HPDE6-E6E7 (cell line): ENCODE measurements around the gene INPP5A.

ENCODE experiments used
- DNase-seq: peaks from one replicate; pipeline ENCODE4 v3.0.0; 2011; ENCODE audit warnings: missing footprints; ENCODE audit errors: extremely low spot score

INPP5A gene

DNA sequence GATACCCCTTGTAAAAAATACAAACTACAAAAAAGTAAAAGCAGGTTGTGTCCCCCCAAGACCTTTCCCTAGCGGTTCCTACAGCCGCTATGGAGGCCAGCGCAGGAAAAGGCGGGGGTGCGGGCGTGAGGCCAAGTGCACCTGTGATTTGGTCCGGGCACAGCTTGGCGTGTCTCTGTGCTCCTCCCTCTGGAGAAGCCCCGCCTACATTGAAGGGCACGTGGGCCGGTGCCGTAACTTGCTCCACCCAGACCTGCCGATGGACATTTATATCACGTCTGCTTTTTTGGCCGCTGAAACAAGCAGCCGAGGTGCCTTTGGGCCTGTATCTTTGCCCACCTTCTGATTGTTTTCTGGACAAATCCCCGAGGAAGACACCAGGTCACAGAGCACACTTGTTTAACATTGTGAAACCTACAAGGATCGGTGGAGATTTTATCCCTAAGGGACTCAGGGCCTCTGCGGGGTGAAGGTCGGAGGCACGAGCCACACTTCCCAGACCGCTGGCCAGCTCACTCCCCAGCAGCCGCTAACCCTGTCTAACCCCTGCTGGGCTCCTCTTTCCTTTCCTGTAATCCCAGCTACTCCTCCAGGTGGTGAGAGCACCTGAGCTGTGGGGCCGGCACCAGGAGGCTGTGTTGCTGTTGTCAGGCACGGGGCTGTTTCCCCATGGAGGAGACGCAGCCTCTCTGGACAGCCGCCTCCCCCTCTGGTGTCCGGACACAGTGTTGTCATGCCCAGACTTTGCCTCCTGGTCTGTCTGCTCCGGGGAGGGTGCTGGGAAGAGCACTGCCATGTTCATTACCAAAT, 18.8 kb upstream of the INPP5A start:
- peak; percentile 47 for DNase-seq

DNA sequence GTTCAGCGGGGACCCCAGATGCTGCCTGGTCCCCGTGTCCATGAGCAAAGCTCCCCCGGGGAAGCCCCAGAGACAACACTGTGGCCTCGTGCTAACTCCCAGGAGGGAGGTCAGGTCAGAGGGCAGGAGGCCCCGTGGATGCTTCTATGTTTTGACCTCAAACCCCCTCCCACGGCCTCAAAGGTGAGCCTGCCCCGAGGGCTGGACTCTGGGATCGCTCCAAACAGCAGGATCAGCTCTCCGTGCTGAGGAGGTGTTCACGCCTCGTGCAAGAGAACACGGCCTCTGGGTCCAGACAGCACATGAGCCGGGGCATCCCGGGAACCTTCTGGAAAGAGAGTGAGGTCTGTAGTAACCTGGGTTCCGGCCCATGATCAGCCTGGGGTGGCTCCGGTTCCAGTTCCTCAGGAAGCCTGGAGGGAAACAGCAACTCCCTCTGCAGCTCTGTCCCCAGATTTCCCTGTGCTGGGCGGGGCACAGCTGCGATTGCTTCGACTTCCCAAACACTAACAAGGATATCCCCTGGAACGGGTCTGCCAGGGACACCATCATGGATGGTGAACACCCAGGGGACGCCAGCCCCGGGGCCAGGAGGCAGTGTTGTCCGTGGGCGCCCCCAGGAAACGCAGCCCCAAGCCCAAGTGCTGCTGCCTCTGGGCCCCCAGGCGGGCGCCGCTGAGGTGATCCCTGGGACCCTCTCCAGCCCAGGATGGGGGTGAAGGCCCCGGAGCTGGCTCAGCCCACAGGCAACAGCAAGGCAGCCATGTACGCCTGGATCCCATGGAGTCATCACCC, 18.0 kb upstream of the INPP5A start:
- no peak for DNase-seq

DNA sequence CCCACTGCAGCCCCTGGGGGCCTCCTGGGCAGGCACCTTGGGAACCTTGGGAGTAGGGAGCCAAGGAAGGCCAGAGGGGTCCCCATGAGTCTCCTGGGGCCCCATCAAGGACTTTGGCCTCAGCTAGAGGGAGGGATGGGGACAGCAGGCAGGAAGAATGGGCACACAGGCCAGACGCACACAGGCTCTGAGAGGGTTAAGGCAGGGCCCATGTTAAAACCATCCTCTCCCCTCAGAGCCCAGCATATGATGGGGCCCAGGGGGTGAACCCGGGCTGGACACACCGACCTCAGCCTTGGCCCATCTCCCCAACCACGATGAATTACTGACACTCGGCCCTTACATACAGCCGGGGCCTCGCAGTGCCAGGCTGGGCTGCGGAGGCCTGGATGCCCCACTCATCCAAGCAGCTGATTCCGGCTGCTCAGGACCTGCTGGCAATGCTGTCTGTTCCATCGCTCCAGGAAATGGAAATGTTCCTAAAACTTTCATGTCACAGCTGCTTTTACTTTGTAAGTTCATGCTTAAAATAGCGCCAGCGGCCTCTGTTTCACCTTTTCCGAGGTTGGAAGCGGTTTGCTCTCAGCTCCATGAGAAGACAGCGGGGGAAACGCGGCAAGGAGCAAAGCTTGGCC, 17.3 kb upstream of the INPP5A start:
- no peak for DNase-seq

DNA sequence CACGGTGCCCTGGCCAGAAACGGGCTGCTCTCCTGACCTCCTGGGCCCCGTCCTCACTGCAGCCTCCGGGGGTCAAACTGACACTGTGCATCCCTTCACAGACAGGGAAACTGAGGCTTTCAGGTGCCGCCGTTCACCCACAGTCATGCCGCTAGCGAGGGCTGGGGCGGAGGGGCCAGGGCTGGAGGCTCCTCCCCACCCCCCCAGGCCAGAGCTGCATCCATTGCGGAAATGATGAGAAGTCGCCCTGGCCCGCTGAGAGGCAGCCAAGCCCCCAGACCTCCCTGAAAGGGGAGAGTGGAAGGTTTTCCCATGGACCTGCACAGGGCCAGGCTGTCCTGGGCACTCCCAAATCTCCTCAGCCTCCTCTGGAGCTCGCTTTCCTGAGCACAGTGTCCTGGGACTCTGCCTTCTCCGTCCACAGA, 16.5 kb upstream of the INPP5A start:
- no peak for DNase-seq

DNA sequence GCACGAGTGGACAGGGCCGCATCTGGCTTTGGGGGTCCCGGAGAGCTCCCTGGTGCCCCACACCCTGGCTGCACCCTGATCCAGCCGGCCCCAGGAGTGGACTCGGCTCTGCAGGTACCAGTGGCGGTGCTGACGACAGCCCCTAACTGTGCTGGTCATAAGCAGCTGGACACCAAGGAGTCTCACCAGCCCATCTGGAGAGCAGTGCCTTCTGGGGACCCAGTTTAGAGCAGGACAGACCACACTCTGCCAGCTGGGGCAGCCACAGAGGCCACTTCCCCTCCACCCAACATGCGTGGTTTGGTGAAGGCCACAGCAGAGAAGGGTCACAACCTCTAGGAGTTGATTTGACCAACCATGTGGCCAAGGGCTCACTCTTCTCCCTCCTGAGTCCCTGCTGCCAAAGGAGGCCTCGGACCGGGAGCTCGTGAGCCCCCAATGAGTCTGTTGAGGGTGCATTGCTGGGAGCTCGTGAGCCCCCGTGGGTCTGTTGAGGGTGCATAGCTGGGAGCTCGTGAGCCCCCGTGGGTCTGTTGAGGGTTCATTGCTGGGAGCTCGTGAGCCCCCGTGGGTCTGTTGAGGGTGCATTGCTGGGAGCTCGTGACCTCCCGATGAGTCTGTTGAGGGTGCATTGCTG, 16.0 kb upstream of the INPP5A start:
- no peak for DNase-seq

DNA sequence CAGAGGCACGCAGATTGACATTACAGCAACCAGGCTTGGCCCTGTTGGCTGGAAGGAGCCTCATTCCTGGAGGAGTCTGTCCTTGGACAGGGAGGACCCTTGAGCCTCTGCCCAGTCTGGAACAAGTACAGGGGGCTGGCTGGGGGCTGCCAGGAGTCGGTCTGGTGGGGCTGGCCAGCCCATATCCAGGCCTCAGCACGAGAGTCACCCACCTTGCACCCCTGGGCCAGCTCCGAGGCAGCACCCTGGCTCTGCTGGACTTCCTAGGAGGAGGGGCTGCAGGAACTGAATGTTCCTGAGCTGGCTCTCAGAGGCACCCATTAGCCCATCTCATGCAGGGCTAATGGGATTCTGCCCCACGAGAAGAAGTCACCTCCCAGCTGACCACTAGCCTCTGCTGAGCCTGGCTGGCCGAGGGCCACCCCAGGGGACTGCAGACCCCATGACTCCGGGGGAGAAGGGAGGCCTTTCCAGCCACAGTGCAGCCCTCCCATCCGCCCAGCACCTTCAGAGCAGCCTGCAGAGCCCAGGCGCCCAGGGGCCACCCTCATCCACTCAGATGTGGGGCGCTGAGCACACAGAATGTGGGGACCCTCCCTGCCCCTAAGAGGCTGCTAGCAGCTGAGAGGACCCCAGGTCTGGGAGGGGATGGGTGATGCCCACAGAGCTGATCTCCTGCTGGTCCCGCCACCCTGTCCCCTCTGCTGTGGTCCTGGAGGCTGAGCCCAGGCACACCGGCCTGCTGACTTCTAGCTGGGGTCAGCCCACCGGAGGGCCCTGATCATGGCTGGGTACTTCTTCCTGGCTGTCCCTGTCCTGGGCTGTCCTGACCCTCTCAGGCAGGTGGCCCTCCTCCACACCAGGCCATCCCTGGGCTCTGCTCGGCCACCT, 14.8 kb upstream of the INPP5A start:
- DNase-seq = no peak

DNA sequence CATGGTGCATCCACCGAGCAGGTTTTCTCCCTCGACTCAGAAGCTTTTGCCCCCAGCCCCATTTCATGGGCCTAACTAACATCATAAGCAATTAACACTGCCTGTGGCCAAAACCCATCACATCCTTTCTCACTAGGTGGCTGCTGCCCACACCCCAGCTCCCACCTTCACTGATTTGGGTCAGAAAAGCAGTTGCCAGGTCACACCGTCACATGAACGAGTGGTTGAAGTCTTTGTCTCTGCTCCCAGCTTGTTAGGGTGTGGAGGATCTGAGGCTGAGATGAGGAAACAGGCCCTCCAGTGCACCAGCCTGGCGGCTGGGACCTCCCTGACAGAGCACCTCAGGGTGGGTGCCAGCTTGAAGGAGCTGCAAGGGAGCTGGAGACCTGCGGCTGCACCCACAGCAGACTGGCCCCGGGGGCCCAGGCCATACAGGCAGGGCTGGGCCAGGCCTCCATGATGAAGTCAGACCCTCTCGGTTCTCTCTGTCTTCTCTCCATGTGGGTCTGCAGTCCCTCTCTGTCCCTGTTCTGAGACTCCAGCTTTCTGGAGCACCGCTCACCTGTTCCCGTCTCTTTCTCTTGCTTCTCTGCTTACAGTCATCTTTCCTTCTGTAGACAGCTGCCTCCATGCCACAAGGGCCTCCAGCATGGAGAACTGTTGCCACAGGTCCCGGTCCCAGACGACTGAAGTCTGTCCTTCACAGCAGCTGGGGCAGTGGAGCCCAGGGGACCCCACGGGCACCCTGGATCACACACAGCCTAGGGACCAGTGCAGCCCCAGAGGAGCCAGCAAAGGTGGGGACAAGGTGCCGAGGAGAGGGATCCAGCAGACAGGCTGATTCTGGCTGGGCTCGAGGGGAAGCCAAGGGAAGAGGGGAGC, 13.8 kb upstream of the INPP5A start:
- DNase-seq = no peak

DNA sequence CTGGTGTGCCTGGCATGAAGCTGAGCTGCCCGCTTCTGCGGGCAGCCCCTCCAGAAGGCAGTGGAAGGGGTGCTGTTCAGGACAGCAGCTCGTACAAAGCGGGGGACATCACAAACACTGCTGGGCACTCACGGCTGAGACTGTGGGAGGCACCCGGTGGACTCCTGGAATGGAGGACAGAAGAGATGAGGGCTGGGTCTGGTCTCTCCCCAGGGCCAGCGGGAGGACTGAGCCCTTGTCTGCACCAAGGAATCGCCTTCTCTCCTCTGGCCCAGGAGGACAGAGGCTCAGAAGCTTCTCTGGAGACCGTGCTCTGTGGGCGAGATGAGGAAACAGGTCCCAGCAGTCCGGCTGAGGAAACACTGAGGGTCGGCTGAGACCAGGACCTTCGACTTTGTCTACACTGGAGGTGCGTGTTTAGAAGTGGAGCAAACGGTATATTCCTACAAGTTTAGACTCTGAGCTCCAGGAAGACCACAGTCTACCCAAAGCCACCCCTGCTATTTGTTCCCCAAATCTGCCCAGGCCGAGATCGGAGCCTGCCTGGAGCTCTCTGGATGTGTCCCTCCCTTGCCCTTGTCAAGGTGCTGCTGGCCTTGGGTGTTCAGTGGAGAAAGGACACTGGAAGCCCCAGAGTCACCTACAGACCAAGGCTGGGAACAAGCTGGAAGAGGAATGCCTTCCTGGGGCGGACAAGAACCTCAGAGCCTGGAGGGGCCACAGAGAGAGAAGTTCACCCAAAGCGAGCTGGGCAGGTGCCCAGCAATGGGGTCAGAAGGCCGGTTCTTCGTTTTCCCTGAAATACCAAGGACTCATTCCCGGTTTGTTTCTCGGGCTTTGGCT, 12.9 kb upstream of the INPP5A start:
- no peak for DNase-seq

DNA sequence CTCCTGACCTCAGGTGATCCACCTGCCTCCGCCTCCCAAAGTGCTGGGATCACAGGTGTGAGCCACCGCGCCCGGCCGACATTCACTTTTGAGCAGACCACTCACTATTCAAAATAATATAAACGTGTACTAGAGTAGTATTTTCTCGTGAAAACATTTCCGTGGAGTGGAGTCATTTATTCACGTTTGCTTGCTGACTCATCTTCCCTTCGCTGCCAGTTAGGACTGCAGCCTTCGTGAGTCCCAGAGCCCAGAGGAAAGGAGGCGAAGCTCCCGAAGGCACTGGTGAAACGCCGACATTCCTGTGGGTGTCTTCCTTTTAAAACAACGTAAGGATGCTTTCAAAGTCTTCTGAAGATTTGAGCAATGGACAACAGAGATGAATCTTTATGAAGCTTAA, 10.9 kb upstream of the INPP5A start:
- no peak for DNase-seq

DNA sequence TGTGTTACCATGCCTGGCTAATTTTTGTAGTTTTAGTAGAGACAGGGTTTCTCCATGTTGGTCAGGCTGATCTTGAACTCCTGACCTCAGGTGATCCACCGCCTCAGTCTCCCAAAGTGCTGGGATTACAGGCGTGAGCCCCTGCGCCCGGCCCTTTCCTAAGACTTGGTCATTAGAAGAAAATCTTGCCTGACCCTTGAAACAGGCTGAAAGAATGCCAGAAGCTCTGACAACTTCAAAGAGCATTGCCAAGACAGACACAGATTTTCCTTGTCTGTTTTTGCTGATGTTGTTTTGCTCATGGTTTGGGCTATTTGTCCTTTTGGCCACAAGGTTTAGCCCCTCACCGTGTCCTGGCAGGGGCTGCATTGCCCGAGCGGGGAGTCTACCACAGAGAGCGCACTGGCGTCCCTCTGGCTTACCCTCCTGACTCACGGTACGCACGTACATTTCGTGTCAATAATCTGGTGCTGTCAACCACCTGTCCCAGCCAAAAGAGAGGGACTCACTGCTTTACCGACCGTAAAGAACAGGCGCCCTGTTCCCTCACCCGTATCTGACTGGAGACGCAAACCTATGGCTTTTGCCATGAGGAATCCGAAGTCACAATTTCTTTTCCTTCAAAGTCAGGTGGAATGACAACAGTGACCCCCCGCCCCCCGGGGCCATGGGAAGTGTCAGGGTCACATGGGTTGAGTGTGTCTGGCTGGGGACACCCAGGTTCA, 10.1 kb upstream of the INPP5A start:
- no peak for DNase-seq

DNA sequence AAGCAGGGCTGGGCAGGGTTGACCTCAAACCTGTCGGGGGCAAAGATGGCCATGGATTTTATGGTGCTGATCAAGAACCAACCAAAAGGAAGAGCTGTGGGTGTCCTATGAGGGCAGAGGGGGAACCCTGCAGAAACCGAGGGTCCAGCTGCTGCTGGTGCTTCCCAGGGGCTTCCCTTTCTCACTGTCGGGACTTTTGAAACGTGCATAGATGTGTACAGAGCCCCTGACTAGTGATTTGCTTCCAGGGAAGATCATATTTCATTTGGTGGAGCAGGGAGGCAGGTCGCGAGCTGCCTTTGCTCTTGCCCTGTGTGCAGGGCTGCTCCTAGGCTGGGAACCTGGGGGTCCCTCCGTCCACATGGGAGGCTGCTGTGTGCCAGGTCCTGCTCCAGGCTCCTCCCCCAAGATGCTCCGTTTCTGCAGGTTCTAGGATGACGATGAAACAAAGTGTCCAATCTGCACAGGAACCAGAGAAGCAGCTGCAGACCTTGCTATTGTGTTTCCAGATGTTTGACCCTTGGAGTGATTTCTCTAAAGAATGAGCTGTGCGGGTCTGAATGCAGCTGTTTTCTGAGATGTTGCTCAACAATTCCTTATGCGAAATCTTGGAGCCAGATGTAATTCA, 9.4 kb upstream of the INPP5A start:
- no peak for DNase-seq

DNA sequence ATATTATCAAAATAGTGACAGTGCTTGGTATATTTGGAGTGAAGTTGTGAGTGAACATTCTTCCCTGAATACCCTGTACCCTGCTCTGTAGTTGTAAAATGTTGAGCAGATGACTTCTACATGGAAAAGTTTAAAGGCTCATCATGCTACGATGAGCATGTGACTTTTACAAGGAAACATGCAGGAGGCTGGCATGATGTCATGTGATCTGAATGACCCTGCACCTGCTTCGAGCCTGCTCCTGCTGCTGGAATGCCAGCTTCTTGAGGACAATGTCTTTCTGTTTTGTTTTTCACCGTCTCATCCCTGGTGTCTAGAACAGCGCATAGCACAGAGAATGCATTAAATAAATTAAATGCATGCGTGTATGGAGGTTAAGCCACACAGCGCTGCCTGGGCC, 5.4 kb upstream of the INPP5A start:
- DNase-seq = no peak

DNA sequence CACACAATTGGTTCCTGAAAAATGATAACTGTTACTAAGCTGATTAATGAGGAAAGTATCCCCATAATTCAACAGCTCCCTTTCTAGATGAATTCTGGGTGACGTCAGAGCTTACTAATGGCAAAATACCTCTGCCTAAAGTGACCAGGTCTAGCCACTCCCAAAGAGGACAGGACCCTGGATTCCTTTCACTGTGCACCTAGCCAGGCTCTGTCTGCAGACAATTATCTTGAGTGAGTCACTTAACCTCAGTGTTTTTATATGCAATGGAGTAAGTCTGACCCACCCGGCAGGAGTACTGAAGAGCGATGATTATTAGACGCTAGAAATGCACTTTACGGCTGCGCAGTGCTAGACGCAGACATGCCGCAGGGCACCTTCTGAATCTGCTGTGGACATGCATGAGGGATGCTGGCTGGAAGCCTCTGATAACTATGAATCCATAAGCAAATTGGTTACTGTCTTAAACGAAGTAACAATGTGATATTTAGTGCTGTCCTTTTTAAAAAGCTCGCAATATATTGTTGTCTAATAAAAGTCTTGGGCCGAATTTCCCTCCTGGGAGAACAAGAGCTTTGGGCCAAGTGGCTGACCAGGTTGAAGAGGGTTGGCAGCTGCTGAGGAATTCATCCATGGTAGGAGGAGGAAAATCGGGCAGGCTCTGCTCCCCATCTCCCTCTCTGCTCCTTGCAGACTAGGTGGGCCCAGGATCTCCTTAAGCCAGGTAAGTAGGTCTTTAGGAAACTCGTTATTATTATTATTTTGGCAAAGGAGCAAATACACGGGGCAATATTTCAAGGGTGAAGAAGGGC, 4.6 kb upstream of the INPP5A start:
- DNase-seq = peak; percentile 71

DNA sequence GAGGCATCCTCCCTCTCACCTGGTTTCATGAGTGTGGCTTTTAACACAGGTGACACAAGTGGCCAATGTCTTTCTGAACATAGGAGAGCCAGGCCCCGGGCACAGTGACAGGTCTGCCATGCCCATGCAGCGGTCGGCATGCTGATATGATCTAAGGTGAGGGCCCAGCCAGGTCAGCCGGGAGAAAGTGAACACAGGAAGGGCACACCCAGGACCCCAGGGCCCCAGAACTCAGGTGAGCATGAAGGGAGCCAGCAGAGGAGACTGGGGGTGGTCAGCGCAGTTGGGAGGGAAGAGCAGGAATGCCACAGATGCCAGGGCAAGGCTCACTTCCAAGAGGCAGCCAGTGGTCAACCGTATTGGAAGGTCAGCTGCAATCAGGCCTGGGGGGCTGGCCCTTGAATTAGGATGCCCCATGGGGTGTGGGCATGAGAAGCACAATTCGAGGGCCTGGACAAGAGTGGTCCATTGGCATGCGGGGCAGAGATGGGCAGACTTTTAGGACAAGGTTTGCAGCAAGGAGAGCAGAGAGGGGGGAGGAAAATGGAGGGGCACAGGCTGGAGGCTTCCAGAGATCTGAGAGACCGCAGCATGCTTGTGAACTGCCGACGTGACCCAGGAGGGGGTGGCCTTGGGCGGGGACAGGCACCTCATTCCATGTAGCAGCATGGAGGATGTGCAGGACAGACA, 3.9 kb upstream of the INPP5A start:
- DNase-seq = no peak

DNA sequence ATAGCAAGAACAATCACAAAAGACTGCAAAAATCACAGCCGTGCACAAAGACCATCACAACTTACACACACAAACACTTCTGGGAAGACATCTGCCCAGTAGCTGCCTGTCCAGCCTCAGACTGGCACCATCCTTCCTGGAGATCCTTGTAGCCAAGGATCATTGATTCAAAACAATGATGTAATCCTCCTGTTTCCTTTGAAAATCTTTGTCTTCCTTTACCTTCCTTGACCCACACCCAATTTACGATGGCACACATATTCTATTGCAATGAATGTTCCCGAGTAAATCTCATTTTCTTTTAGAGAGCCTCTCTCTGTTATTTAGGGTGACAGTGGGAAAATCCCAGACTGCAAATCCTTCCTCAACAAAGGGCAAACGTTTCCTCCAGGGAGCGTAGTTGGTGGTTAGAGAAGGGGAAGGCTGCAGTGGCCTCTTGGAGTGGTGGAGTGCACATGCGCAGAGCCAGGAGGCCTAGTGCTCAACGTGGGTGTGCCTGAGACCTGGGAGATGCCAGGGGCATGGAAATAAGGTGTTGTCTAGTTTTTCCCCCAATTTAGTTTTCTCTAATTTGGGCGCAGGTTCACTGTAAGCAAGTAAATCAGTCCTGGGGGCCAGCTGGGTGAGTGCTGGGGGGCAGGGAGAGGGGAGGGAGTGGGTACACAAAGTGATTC, 3.1 kb upstream of the INPP5A start:
- DNase-seq = no peak

DNA sequence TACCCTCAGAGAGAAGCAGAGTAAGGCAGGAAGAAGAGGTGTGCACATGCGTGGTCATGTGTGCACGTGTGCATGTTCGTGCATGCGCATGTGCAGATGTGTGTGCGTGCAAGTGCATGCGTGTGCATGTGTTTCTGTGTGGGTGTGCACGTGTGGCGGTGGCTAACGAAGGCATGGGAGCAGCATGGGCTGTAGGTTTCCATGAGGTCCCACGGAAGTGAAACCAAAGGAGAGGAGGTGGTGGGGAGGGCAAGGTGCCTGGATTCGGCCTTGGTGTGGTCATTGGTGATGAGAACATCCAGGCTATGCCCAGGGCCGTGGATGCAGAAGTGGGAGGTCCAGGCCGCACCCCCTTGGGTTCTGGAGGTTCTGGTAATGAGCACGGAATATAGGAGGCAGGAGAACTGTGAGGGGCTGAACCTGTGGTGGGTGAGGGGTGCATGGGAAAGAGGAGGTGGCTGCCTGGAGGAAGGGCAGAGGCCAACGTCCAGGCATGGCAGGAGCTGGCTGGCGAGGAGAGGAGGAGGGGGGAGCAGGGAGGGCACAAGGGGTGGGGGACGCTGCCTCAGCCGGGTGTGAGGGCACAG, 2.4 kb upstream of the INPP5A start:
- DNase-seq = no peak
